ENCODE results near the gene C16orf54.
"Not testable (repeated sequence)": the region's sequence is repeated elsewhere in the genome, so short reads cannot be mapped to it uniquely, and the experiment has no call there.

C16orf54 gene

GRCh38 chr16:29757950-29758466, 12.2 kb upstream of the C16orf54 start:
- no peak for ATAC-seq (replicated peaks)
- H3K4me1 Mint-ChIP-seq = peaks cover 2 to 17% of the 10 kb centered on the region in 2 donors
- H3K36me3 Mint-ChIP-seq = no peaks in the 10 kb centered on the region
- no peak for DNase-seq
- H3K4me3 Mint-ChIP-seq = no peak overlapping the region
- no peaks in the 10 kb centered on the region for H3K9me3 Mint-ChIP-seq
- H3K27ac Mint-ChIP-seq = no peak overlapping the region
- no peaks in the 10 kb centered on the region for H3K27me3 Mint-ChIP-seq

DNA sequence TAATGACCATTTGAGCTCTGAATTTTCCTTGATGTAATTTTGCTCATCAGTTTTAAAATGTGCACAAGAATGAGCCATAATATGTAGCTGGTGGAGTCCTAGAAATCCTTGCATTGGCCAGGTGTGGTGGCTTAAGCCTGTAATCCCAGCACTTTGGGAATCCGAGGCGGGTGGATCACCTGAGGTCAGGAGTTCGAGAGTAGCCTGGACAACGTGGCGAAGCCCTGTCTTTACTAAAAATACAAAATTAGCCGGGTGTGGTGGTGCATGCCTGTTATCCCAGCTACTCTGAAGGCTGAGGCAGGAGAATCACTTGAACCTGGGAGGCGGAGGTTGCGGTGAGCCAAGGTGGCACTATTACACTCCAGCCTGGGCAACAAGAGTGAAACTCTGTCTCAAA, 11.3 kb upstream of the C16orf54 start:
- H3K36me3 Mint-ChIP-seq; H3K27ac Mint-ChIP-seq; H3K27me3 Mint-ChIP-seq; H3K4me3 Mint-ChIP-seq; ATAC-seq (replicated peaks); H3K9me3 Mint-ChIP-seq; DNase-seq: not testable (repeated sequence)
- H3K4me1 Mint-ChIP-seq = peaks cover 2 to 17% of the 10 kb centered on the region in 2 donors

- H3K27me3 Mint-ChIP-seq = no peaks in the 10 kb centered on the region
- H3K36me3 Mint-ChIP-seq = no peaks in the 10 kb centered on the region
Observed at GRCh38 chr16:29756654-29757053, 10.9 kb upstream of the C16orf54 start.

DNA sequence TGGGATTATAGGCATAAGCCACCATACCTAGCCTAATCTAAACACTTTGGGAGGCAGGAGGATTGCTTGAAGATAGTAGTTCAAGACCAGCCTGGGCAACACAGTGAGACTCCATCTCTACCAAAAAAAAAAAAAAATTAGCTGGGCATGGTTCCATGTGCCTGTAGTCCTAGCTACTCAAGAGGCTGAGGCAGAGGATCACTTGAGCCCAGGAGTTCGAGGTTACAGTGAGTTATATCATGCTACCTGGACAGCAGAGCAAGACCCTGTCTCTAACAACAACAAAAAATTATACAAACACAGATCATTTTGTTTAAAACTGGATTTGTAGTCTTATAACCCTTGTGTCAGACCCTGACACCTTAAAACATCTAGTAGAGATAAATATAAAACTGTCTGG, 7.7 kb upstream of the C16orf54 start:
- H3K27me3 Mint-ChIP-seq = no peaks in the 10 kb centered on the region
- peak overlapping the region; percentile 56 for H3K27ac Mint-ChIP-seq

More at GRCh38 chr16:29756654-29757053, 10.9 kb upstream of the C16orf54 start:
- Mint-ChIP-seq H3K4me3 (no peak overlapping the region), H3K4me1 (peaks cover 2 to 17% of the 10 kb centered on the region in 2 donors), H3K9me3 (no peaks in the 10 kb centered on the region), H3K27ac (no peak overlapping the region)
- no peak for DNase-seq
- no peak for ATAC-seq (replicated peaks)

GRCh38 chr16:29748760-29749149, 3.0 kb upstream of the C16orf54 start:
- not testable (repeated sequence) for H3K27ac Mint-ChIP-seq; ATAC-seq (replicated peaks); H3K27me3 Mint-ChIP-seq; H3K9me3 Mint-ChIP-seq; DNase-seq; H3K4me3 Mint-ChIP-seq
- H3K4me1 Mint-ChIP-seq = peaks cover 23 to 34% of the 10 kb centered on the region in 2 donors
- H3K36me3 Mint-ChIP-seq = peaks cover 10 to 11% of the 10 kb centered on the region in 2 donors

More for the DNA sequence above, 7.7 kb upstream of the C16orf54 start:
- Mint-ChIP-seq H3K36me3 (peaks cover 0 to 3% of the 10 kb centered on the region in 2 donors), H3K4me3 (no peak overlapping the region), H3K4me1 (peaks cover 2 to 11% of the 10 kb centered on the region in 2 donors), H3K9me3 (peaks cover 0 to 1% of the 10 kb centered on the region in 2 donors)
- no peak for DNase-seq
- ATAC-seq (replicated peaks) = no peak

DNA sequence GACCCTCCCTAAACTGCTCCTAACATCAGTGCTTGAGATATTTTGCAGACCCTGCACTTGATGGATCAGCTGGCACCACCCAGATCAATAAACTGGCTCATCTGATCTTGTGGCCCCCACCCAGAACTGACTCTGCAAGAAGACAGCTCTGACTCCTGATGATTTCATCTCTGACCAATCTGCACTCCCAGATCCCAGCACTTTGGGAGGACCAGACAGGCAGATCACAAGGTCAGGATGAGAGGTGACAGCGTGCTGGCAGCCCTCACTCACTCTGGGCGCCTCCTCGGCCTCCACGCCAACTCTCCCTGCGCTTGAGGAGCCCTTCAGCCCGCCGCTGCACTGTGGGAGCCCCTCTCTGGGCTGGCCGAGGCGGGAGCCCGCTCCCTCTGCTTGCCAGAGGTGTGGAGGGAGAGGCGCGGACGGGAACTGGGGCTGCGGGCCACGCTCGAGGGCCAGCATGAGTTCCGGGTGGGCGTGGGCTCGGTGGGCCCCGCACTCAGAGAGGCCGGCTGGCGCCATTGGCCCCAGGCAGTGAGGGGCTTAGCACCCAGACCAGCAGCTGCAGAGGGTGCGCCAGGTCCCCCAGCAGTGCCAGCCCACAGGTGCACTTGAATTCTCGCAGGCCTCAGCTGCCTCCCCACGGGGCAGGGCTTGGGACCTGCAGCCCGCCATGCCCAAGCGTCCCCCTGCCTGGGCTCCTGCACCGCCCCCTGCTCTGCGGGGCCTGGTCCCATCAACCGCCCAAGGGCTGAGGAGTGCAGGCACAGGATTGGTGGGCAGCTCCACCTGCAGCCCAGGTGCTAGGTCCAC, 2.4 kb upstream of the C16orf54 start:
- H3K4me3 Mint-ChIP-seq = no peak overlapping the region

GRCh38 chr16:29746518-29746917, 728 bp upstream of the C16orf54 start:
- peak overlapping the region; percentile 99 for H3K27ac Mint-ChIP-seq
- not testable (repeated sequence) for H3K9me3 Mint-ChIP-seq; DNase-seq; H3K27me3 Mint-ChIP-seq; ATAC-seq (replicated peaks)
- peaks cover 20 to 22% of the 10 kb centered on the region in 2 donors for H3K36me3 Mint-ChIP-seq
- H3K4me1 Mint-ChIP-seq = peaks cover 31 to 47% of the 10 kb centered on the region in 2 donors
- H3K4me3 Mint-ChIP-seq = peak overlapping the region; percentile 95 to 97

More for the DNA sequence above, 2.4 kb upstream of the C16orf54 start:
- Mint-ChIP-seq H3K9me3 (peaks cover 0 to 1% of the 10 kb centered on the region in 2 donors), H3K36me3 (peaks cover 14 to 15% of the 10 kb centered on the region in 2 donors), H3K4me1 (peaks cover 27 to 40% of the 10 kb centered on the region in 2 donors), H3K27me3 (no peaks in the 10 kb centered on the region), H3K27ac (no peak overlapping the region)
- ATAC-seq (replicated peaks) (no peak), DNase-seq (no peak)

DNA sequence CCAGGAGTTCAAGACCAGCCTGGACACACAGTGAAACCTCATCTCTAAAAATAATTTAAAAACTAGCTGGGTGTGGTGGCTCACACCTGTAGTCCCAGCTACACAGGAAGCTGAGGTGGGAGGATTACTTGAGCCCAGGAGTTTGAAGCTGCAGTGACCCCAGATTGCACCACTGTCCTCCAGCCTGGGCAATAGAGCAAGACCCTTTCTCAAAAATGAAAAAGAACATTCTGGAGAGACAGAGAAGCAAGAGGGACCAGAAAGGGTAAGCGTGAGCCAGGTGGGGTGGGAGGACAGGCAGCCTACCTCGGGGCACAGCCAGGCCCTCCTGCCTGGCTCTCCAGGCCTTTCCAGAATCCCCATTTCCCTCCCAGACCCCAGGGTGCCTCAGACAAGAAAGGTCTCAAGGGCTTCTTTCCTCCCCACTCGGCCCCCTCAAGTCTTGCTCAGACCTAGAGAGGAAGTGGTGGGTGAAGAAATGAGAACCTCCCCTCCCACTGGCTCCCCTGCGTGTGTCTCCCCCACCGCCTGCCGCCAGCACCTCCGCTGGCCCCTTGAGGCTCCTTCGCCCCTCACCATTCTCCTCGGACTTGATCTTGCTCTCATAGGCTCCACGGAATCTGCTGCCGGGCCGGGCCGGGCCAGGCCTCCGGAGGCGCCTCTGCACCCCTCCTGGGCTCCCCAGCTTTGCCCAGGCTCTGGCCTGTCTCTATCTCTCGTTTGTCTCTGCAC, 503 bp downstream of the C16orf54 start:
- ATAC-seq (replicated peaks) (peak; percentile 84 to 85), DNase-seq (peak; percentile 49)
- peaks cover 21 to 23% of the 10 kb centered on the region in 2 donors for H3K36me3 Mint-ChIP-seq
- H3K9me3 Mint-ChIP-seq = peaks cover 0 to 1% of the 10 kb centered on the region in 2 donors
- H3K4me1 Mint-ChIP-seq = peaks cover 41 to 60% of the 10 kb centered on the region in 2 donors
- peak overlapping the region; percentile 99 for H3K27ac Mint-ChIP-seq
- no peaks in the 10 kb centered on the region for H3K27me3 Mint-ChIP-seq
- peak overlapping the region; percentile 95 to 97 for H3K4me3 Mint-ChIP-seq

DNA sequence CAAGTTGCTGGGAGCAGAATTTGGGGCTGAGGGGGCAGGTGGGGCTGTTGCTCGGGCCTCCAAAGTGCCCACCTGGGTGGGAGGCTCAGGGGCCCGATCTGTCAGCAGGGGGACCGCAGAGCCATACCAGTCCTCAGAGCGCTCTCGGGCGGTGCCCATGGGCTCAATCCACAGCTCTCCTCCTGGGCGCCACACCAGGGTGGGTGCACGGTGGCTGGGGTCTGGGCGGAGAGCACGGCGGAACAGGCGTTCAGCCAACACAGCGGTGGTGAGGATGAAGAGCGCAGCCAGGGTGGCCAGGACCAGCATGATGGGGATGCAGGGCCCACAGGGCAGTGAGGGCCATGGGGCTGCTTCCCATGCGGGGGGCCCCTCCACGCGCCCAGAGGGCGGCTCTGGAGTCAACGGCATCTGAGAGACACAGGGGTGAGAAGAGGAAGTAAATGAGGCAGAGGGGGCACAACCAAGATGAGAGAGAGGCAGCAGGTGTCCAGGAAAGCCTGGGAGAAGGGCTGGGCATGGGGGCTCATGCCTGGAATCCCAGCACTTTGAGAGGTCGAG, 1.2 kb downstream of the C16orf54 start:
- DNase-seq (no peak), ATAC-seq (replicated peaks) (no peak)
- peak overlapping the region; percentile 99 for H3K27ac Mint-ChIP-seq
- peaks cover 0 to 5% of the 10 kb centered on the region in 2 donors for H3K9me3 Mint-ChIP-seq
- H3K36me3 Mint-ChIP-seq = peaks cover 21 to 23% of the 10 kb centered on the region in 2 donors
- peaks cover 45 to 66% of the 10 kb centered on the region in 2 donors for H3K4me1 Mint-ChIP-seq
- peak overlapping the region; percentile 95 to 97 for H3K4me3 Mint-ChIP-seq
- H3K27me3 Mint-ChIP-seq = no peaks in the 10 kb centered on the region

GRCh38 chr16:29743827-29744531, 1.8 kb downstream of the C16orf54 start:
- H3K4me3 Mint-ChIP-seq = peak overlapping the region; percentile 95 to 97
- peak overlapping the region; percentile 62 for H3K27ac Mint-ChIP-seq
- H3K9me3 Mint-ChIP-seq = peaks cover 0 to 4% of the 10 kb centered on the region in 2 donors
- peaks cover 20 to 23% of the 10 kb centered on the region in 2 donors for H3K36me3 Mint-ChIP-seq
- peaks cover 47 to 73% of the 10 kb centered on the region in 2 donors for H3K4me1 Mint-ChIP-seq
- no peaks in the 10 kb centered on the region for H3K27me3 Mint-ChIP-seq
- DNase-seq = no peak
- no peak for ATAC-seq (replicated peaks)

GRCh38 chr16:29743475-29743826, 2.3 kb downstream of the C16orf54 start:
- peaks cover 17 to 23% of the 10 kb centered on the region in 2 donors for H3K36me3 Mint-ChIP-seq
- peak overlapping the region in 1 of 2 donors; percentile 19 for H3K4me3 Mint-ChIP-seq

DNA sequence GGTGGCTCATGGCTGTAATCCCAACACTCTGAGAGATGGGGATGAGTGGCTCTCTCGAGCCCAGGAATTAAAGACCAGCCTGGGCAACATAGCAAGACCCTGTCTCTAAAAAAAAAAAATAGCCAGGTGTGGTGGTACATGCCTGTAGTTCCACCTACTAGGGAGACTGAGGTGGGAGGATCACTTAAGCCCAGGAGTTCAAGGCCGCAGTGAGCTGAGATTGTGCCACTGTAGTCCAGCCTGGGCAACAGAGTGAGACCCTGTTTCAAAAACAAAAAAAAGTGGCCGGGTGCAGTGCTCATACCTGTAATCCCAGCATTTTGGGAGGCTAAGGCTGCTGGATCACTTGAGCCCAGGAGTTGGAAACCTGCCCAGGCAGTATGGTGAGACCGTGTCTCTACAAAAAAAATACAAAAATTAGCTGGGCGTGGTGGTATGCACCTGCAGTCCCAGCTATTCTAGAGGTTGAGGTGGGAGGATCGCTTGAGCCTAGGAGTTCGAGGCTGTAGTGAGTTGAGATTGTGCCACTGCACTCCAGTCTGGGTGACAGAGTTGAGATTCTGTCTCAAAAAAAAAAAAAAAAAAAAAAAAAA, 3.0 kb downstream of the C16orf54 start:
- H3K27ac Mint-ChIP-seq = no peak overlapping the region
- H3K4me1 Mint-ChIP-seq = peaks cover 57 to 85% of the 10 kb centered on the region in 2 donors
- no peak for DNase-seq
- peaks cover 17 to 20% of the 10 kb centered on the region in 2 donors for H3K36me3 Mint-ChIP-seq
- peaks cover 0 to 3% of the 10 kb centered on the region in 2 donors for H3K9me3 Mint-ChIP-seq
- H3K27me3 Mint-ChIP-seq = no peaks in the 10 kb centered on the region
- no peak overlapping the region for H3K4me3 Mint-ChIP-seq
- ATAC-seq (replicated peaks) = no peak

More at GRCh38 chr16:29743475-29743826, 2.3 kb downstream of the C16orf54 start:
- DNase-seq (no peak), ATAC-seq (replicated peaks) (no peak)
- no peaks in the 10 kb centered on the region for H3K27me3 Mint-ChIP-seq
- peaks cover 0 to 3% of the 10 kb centered on the region in 2 donors for H3K9me3 Mint-ChIP-seq
- peak overlapping the region; percentile 62 for H3K27ac Mint-ChIP-seq
- peaks cover 50 to 78% of the 10 kb centered on the region in 2 donors for H3K4me1 Mint-ChIP-seq

- DNase-seq; H3K27me3 Mint-ChIP-seq; H3K9me3 Mint-ChIP-seq; ATAC-seq (replicated peaks); H3K4me3 Mint-ChIP-seq: not testable (repeated sequence)
- Mint-ChIP-seq H3K4me1 (peaks cover 51 to 89% of the 10 kb centered on the region in 2 donors), H3K27ac (peak overlapping the region; percentile 45), H3K36me3 (peaks cover 15 to 19% of the 10 kb centered on the region in 2 donors)
Observed at GRCh38 chr16:29740630-29741015, 5.2 kb downstream of the C16orf54 start.

All from stimulated activated naive B cell treated with anti-CD40 and anti-IgM and Interleukin-4, amounts not matched to agents 10 μg/mL and 1 μg/mL and 100 μg/mL, for 72 hours (primary cell).